SK-N-SH treated with all-trans-retinoic acid at 6 μM for 48 hours (cell line): ENCODE data around the gene ANKRD34A.

Experiments
- ARNTL ChIP-seq: fragments of 450-650 bp; formaldehyde crosslinking; IDR thresholded peaks from 2 replicates; pipeline ENCODE4 v1.5.0; 2020; ENCODE audit warnings: low read depth, mild to moderate bottlenecking, moderate library complexity, borderline replicate concordance
- CSDC2 ChIP-seq: fragments of 250-450 bp; sonication (Bioruptor Pico); IDR thresholded peaks from 2 replicates; pipeline ENCODE4 v1.5.0; 2020; ENCODE audit warnings: mild to moderate bottlenecking, moderate library complexity
- ISL1 ChIP-seq: fragments of 250-450 bp; sonication (Bioruptor Pico); IDR thresholded peaks from 2 replicates; pipeline ENCODE4 v2.1.2; 2022; ENCODE audit warnings: mild to moderate bottlenecking, moderate library complexity
- PPARA ChIP-seq: fragments of 250-450 bp; sonication (Bioruptor Pico); IDR thresholded peaks from 2 replicates; pipeline ENCODE4 v1.5.0; 2020; ENCODE audit warnings: mild to moderate bottlenecking, borderline replicate concordance
- RARB ChIP-seq: fragments of 250-450 bp; sonication (Bioruptor Pico); IDR thresholded peaks from 2 replicates; pipeline ENCODE4 v1.8.0; 2021; ENCODE audit warnings: mild to moderate bottlenecking, moderate library complexity
- TSHZ2 ChIP-seq: fragments of 250-450 bp; sonication (Bioruptor Pico); IDR thresholded peaks from 2 replicates; pipeline ENCODE4 v1.5.0; 2020; ENCODE audit warnings: mild to moderate bottlenecking, moderate library complexity
- ZC3H10 ChIP-seq: fragments of 250-450 bp; sonication (Bioruptor Pico); IDR thresholded peaks from 2 replicates; pipeline ENCODE4 v1.5.1; 2021; ENCODE audit warnings: mild to moderate bottlenecking, moderate library complexity
- ZFP3 ChIP-seq: fragments of 250-450 bp; sonication (Bioruptor Pico); IDR thresholded peaks from 2 replicates; pipeline ENCODE4 v1.5.0; 2020; ENCODE audit warnings: mild to moderate bottlenecking, moderate library complexity
- ZFP30 ChIP-seq: fragments of 450-650 bp; formaldehyde crosslinking; IDR thresholded peaks from 2 replicates; pipeline ENCODE4 v1.5.0; 2022; ENCODE audit warnings: mild to moderate bottlenecking, moderate library complexity
- ZNF8 ChIP-seq: fragments of 450-650 bp; formaldehyde crosslinking; IDR thresholded peaks from 2 replicates; pipeline ENCODE4 v1.5.0; 2020; ENCODE audit warnings: mild to moderate bottlenecking, moderate library complexity
- TF ChIP-seq, protein P1 (sequence below): fragments of 250-450 bp; sonication (Bioruptor Pico); IDR thresholded peaks from 2 replicates; pipeline ENCODE4 v1.5.1; 2020; ENCODE audit warnings: low read depth, mild to moderate bottlenecking, moderate library complexity

DNA sequence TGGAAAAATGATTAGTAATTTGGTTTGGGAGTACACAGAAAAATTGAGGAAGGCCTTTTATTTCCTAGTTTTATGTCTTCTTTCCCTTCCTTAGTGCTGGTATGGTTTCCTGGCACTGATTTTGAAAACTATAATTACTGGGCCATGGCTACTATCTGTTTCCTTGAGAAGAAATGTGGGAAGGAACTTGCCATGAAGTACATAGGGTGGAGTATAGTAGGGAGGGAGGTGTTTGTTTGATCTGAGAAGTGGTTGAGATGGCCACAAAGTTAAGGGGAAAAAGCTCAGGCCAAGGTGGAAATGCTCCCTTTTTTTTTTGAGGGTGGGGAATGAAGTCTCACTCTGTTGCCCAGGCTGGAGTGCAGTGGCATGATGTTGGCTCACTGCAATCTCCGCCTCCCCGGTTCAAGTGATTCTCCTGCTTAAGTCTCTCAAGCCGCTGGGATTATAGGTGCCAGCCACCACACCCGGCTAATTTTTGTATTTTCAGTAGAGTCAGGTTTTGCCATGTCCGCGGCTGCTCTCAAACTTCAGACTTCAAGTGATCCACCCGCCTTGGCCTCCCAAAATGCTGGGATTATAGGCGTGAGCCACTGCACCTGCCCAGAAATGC is 45.9 kb upstream of the ANKRD34A start:
- TF ChIP-seq ZFP3 (CRISPR knock-in tag) (no peak), ZC3H10 (CRISPR knock-in tag) (no peak), CSDC2 (CRISPR knock-in tag) (no peak), TSHZ2 (CRISPR knock-in tag) (no peak), ZNF8 (CRISPR knock-in tag) (no peak), ZFP30 (CRISPR knock-in tag) (no peak), RARB (CRISPR knock-in tag) (no peak), PPARA (no peak), ISL1 (CRISPR knock-in tag) (no peak), ARNTL (no peak)
- TF ChIP-seq, protein P1, sequence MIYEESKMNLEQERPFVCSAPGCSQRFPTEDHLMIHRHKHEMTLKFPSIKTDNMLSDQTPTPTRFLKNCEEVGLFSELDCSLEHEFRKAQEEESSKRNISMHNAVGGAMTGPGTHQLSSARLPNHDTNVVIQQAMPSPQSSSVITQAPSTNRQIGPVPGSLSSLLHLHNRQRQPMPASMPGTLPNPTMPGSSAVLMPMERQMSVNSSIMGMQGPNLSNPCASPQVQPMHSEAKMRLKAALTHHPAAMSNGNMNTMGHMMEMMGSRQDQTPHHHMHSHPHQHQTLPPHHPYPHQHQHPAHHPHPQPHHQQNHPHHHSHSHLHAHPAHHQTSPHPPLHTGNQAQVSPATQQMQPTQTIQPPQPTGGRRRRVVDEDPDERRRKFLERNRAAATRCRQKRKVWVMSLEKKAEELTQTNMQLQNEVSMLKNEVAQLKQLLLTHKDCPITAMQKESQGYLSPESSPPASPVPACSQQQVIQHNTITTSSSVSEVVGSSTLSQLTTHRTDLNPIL = no peak
